ENCODE measurements around the gene MDGA2.

DNA sequence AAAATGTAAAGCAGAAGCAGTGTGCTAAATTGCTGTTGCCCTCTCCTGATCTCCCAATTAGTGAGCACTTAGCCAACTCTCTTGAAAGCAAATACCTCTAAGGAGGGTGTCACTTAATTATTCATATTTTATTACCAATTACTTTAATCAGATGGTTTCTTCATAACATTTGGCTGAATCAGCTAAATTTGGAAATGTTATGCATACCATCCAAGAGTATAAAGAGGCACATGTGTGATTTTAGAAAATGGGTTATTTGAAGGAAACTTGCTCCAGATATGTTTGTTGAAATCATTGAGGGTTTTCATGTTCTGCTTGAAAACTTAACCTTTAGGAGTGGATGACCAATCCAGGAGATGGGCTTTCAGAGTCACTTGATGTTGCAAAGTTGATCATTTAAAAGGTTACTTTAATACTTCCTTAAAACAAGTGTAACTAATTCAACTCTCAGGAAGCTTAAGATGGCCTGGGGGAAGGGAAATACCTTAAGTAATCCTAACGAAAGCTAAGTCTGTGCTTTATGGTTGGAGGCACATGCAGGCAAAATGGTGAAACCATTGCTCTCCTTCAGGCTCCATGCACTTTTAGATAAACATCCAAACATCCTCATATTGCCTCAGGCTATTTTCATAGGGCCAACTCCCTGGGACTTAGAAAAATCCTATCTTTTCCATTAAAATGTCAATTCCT lies 434.5 kb downstream of the MDGA2 start:
- TF ChIP-seq RAD21 (IDR thresholded peaks at IDR 0.05 in 1 of 2, conservative IDR thresholded peaks at IDR 0.05 in 1 of 2; ENCODE audit: low read depth in 2 of 2, low read length in 2 of 2), result no peak
- TF ChIP-seq, protein P1, sequence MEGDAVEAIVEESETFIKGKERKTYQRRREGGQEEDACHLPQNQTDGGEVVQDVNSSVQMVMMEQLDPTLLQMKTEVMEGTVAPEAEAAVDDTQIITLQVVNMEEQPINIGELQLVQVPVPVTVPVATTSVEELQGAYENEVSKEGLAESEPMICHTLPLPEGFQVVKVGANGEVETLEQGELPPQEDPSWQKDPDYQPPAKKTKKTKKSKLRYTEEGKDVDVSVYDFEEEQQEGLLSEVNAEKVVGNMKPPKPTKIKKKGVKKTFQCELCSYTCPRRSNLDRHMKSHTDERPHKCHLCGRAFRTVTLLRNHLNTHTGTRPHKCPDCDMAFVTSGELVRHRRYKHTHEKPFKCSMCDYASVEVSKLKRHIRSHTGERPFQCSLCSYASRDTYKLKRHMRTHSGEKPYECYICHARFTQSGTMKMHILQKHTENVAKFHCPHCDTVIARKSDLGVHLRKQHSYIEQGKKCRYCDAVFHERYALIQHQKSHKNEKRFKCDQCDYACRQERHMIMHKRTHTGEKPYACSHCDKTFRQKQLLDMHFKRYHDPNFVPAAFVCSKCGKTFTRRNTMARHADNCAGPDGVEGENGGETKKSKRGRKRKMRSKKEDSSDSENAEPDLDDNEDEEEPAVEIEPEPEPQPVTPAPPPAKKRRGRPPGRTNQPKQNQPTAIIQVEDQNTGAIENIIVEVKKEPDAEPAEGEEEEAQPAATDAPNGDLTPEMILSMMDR (IDR thresholded peaks at IDR 0.05; ENCODE audit: control extremely low read depth in 1 of 3, insufficient read depth in 1 of 3, low read depth in 1 of 3, low read length in 3 of 3), result no peak

All from H1 (cell line).